Mesendoderm (in vitro differentiated cells): ENCODE measurements around the gene INAVA.
"Not testable (repeated sequence)": the region's sequence is repeated elsewhere in the genome, so short reads cannot be mapped to it uniquely, and the experiment has no call there.

ENCODE experiments used
- DNase-seq: peaks from one replicate; pipeline ENCODE4 v3.0.0; 2013
- H2AK5ac ChIP-seq: 2 replicates; pipeline ENCODE4 v1.6.1; 2013; ENCODE audit warnings: low read length, inconsistent platforms
- H2BK120ac ChIP-seq: 2 replicates; pipeline ENCODE4 v1.6.1; 2013; ENCODE audit warnings: low read depth, mild to moderate bottlenecking, low read length, moderate library complexity, mixed read lengths
- H2BK15ac ChIP-seq: replicated peaks from 2 replicates; pipeline ENCODE4 v1.6.1; 2013; ENCODE audit warnings: low read depth, mild to moderate bottlenecking, moderate library complexity
- H2BK5ac ChIP-seq: 2 replicates; pipeline ENCODE4 v1.6.1; 2013; ENCODE audit warnings: low read length, inconsistent platforms
- H3K18ac ChIP-seq: 2 replicates; pipeline ENCODE4 v1.6.1; 2013; ENCODE audit warnings: mild to moderate bottlenecking, low read length, mixed read lengths
- H3K23ac ChIP-seq: one replicate; pipeline ENCODE4 v1.6.1; 2013; ENCODE audit warnings: low read length
- H3K27ac ChIP-seq: 2 replicates; pipeline ENCODE4 v1.5.1; 2013; ENCODE audit warnings: low read depth, mild to moderate bottlenecking, inconsistent platforms, low read length, moderate library complexity
- H3K27me3 ChIP-seq: 2 replicates; pipeline ENCODE4 v1.6.1; 2013; ENCODE audit warnings: low read length, control low read depth, mild to moderate bottlenecking, inconsistent platforms; ENCODE audit not compliant: insufficient read depth, poor library complexity
- H3K36me3 ChIP-seq: 2 replicates; pipeline ENCODE4 v1.6.1; 2013; ENCODE audit warnings: low read length, inconsistent platforms; ENCODE audit not compliant: control insufficient read depth, insufficient read depth
- H3K4ac ChIP-seq: one replicate; pipeline ENCODE4 v1.6.1; 2013; ENCODE audit warnings: low read depth, mild to moderate bottlenecking, low read length, moderate library complexity
- H3K4me1 ChIP-seq: 2 replicates; pipeline ENCODE4 v1.6.1; 2013; ENCODE audit warnings: low read depth, low read length, inconsistent platforms; ENCODE audit not compliant: control insufficient read depth
- H3K4me2 ChIP-seq: 2 replicates; pipeline ENCODE4 v1.6.1; 2013; ENCODE audit warnings: low read length
- H3K4me3 ChIP-seq: 2 replicates; pipeline ENCODE4 v1.5.1; 2013; ENCODE audit warnings: mild to moderate bottlenecking, low read length
- H3K56ac ChIP-seq: one replicate; pipeline ENCODE4 v1.6.1; 2013; ENCODE audit warnings: low read length
- H3K79me1 ChIP-seq: 2 replicates; pipeline ENCODE4 v1.6.1; 2013; ENCODE audit warnings: low read length, inconsistent platforms
- H3K79me2 ChIP-seq: 2 replicates; pipeline ENCODE4 v1.6.1; 2013; ENCODE audit warnings: mild to moderate bottlenecking, low read length; ENCODE audit not compliant: control insufficient read depth, insufficient read depth
- H3K9ac ChIP-seq: 2 replicates; pipeline ENCODE4 v1.6.1; 2013; ENCODE audit warnings: low read length, inconsistent platforms
- H4K5ac ChIP-seq: one replicate; pipeline ENCODE4 v1.6.1; 2013; ENCODE audit warnings: low read length
- H4K8ac ChIP-seq: one replicate; pipeline ENCODE4 v1.6.1; 2013; ENCODE audit warnings: low read depth, mild to moderate bottlenecking, control low read depth, low read length, moderate library complexity
- WGBS: extraction: QIAGEN DNeasy Blood & Tissue Kit; methylation state at CpG from one replicate; pipeline ENCODE4 v1.1.7; 2013; ENCODE audit warnings: low lambda C conversion rate, missing lambda C conversion rate; ENCODE audit not compliant: insufficient coverage; ENCODE audit errors: extremely low coverage; 5-methylcytosine and 5-hydroxymethylcytosine counted together

Gene INAVA

GRCh38 chr1:200954434-200954833 is 59.7 kb downstream of the INAVA start:
- H3K4ac ChIP-seq, result no peak overlapping the region

GRCh38 chr1:200958597-200958996 is 63.9 kb downstream of the INAVA start:
- H2AK5ac ChIP-seq, result no peak overlapping the region
- no peaks in the 10 kb centered on the region for H3K27me3 ChIP-seq
- no peak for DNase-seq
- H2BK5ac ChIP-seq, result no peak overlapping the region
- no peak overlapping the region for H3K9ac ChIP-seq
- no peaks in the 10 kb centered on the region for H3K36me3 ChIP-seq
- H3K79me1 ChIP-seq, result no peaks in the 10 kb centered on the region
- H3K27ac ChIP-seq, result no peak overlapping the region
- H4K8ac ChIP-seq, result no peak overlapping the region
- H2BK15ac ChIP-seq, result no peak overlapping the region
- H3K4me2 ChIP-seq, result no peak overlapping the region
- H3K4me1 ChIP-seq, result no peaks in the 10 kb centered on the region
- no peaks in the 10 kb centered on the region for H3K79me2 ChIP-seq
- WGBS, result no CpG with 5 or more reads among the region's 11 CpGs
- H2BK120ac ChIP-seq, result no peak overlapping the region
- H4K5ac ChIP-seq, result no peak overlapping the region
- no peak overlapping the region for H3K23ac ChIP-seq
- no peak overlapping the region for H3K18ac ChIP-seq
- H3K4me3 ChIP-seq, result no peak overlapping the region
- H3K4ac ChIP-seq, result no peak overlapping the region
- H3K56ac ChIP-seq, result no peak overlapping the region

More at GRCh38 chr1:200954434-200954833, 59.7 kb downstream of the INAVA start:
- Histone ChIP-seq H3K4me1 (no peaks in the 10 kb centered on the region), H3K79me1 (no peaks in the 10 kb centered on the region), H3K18ac (no peak overlapping the region), H3K23ac (no peak overlapping the region), H3K4me3 (no peak overlapping the region), H2AK5ac (no peak overlapping the region), H3K79me2 (no peaks in the 10 kb centered on the region), H3K36me3 (no peaks in the 10 kb centered on the region), H3K56ac (no peak overlapping the region), H3K27ac (no peak overlapping the region), H3K27me3 (no peaks in the 10 kb centered on the region), H4K8ac (no peak overlapping the region), H4K5ac (no peak overlapping the region), H2BK120ac (no peak overlapping the region), H3K4me2 (no peak overlapping the region), H2BK5ac (no peak overlapping the region), H2BK15ac (no peak overlapping the region), H3K9ac (no peak overlapping the region)
- no peak for DNase-seq
- no CpG with 5 or more reads among the region's 3 CpGs for whole genome bisulfite sequencing

DNA sequence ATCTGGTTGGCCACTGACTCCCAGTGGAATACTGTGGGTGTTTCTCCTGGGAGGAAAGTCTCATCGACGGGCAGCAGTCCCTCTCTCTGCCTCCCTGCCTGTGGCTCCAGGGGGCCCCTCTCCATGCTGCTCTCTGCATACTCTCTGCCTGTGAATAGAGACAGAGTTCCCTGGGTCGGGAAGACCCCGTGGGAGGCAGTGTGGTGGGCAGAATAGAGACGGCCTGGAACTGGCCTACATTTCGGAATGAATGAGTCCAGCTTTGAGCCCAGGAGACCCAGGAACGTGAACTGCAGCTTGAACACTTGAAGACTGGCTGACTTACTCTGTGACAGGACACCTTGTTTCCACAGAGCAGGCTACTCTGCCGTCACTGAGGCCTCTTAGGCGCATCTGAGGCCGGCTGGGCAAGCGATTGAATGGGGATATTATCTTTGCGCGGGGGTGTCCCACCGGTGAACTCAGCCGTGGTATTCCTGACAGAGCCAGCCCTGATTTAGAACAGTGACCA is 64.8 kb downstream of the INAVA start:
- Histone ChIP-seq H2BK120ac (no peak overlapping the region), H3K27ac (no peak overlapping the region), H3K36me3 (no peaks in the 10 kb centered on the region), H3K23ac (no peak overlapping the region), H3K79me2 (no peaks in the 10 kb centered on the region), H3K9ac (no peak overlapping the region), H3K56ac (no peak overlapping the region), H3K4me2 (no peak overlapping the region), H3K18ac (no peak overlapping the region), H4K5ac (no peak overlapping the region), H3K79me1 (no peaks in the 10 kb centered on the region), H3K4me3 (no peak overlapping the region), H2AK5ac (no peak overlapping the region), H3K4ac (no peak overlapping the region), H2BK5ac (no peak overlapping the region), H3K4me1 (no peaks in the 10 kb centered on the region), H3K27me3 (no peaks in the 10 kb centered on the region), H2BK15ac (no peak overlapping the region), H4K8ac (no peak overlapping the region)
- WGBS, result no CpG with 5 or more reads among the region's 15 CpGs
- DNase-seq, result no peak

DNA sequence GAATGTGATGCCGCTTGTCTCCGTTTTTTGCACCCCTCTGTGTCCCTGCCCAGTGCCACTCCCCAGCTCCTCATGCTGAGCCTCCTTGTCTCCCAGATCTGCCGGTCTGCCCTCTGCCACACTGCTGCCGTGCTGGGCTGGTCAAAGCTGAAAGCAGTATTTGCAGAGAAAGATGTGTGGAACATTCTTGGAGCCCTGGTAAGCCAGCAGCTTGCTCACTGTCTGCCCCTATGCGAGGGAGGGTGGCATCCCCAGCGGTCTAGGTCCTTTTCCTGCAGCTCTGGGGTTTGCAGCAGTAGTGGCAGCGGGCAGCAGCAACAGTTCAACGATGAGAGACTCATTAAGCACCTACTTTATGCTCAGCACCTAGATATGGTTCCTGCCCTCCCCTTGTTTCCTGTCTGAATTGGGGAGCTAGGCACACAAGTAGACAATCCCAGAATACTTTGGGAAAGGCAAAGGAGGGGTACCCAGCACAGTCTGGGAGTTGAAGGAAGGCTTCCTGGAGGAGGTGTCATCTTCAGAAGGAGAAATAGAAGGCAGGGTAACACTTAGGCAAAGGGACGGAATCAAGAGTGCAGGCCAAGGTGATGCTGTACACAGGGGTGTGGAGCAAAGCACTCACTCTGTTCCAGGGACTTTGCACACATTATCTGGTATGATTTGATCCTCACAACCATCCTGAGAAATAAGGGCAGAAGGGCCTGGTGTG is 65.7 kb downstream of the INAVA start:
- no peaks in the 10 kb centered on the region for H3K36me3 ChIP-seq
- no peak overlapping the region for H3K4ac ChIP-seq
- H3K9ac ChIP-seq, result no peak overlapping the region
- no peak overlapping the region for H3K56ac ChIP-seq
- WGBS, result no CpG with 5 or more reads among the region's 9 CpGs
- H3K4me3 ChIP-seq, result no peak overlapping the region
- H4K8ac ChIP-seq, result no peak overlapping the region
- no peaks in the 10 kb centered on the region for H3K27me3 ChIP-seq
- no peak overlapping the region for H4K5ac ChIP-seq
- no peak overlapping the region for H2BK120ac ChIP-seq
- no peak overlapping the region for H2BK15ac ChIP-seq
- no peak for DNase-seq
- no peak overlapping the region for H3K23ac ChIP-seq
- no peak overlapping the region for H3K27ac ChIP-seq
- H3K4me2 ChIP-seq, result no peak overlapping the region
- H3K79me1 ChIP-seq, result no peaks in the 10 kb centered on the region
- no peak overlapping the region for H3K18ac ChIP-seq
- H2BK5ac ChIP-seq, result no peak overlapping the region
- no peaks in the 10 kb centered on the region for H3K79me2 ChIP-seq
- no peak overlapping the region for H2AK5ac ChIP-seq
- H3K4me1 ChIP-seq, result no peaks in the 10 kb centered on the region

DNA sequence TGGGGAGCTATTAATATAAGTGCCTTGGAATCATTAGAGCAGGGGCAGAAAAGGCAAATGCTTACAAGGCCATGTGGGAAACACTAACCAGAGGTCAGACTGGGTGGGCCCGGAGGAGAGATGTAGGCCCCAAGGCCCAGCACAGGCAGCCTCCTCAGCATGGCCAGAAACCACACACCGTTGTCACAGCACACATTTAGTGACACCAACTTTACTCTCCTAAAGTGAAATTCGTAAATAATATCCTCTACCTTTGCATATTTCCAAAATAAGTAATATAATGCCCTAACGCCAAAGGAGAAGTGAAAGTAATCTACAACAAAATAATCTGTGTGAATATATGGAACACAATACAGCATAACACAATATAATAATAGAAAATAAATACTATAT is 66.2 kb downstream of the INAVA start:
- no peak overlapping the region for H2AK5ac ChIP-seq
- no peaks in the 10 kb centered on the region for H3K79me2 ChIP-seq
- H3K27me3 ChIP-seq, result no peaks in the 10 kb centered on the region
- no peak overlapping the region for H3K18ac ChIP-seq
- no peak overlapping the region for H3K4me3 ChIP-seq
- H3K27ac ChIP-seq, result no peak overlapping the region
- no peak overlapping the region for H2BK5ac ChIP-seq
- WGBS, result no CpG with 5 or more reads among the region's 4 CpGs
- no peak overlapping the region for H4K5ac ChIP-seq
- no peak overlapping the region for H2BK120ac ChIP-seq
- DNase-seq, result no peak
- no peak overlapping the region for H3K23ac ChIP-seq
- no peak overlapping the region for H3K4ac ChIP-seq
- H3K9ac ChIP-seq, result no peak overlapping the region
- no peak overlapping the region for H2BK15ac ChIP-seq
- no peak overlapping the region for H4K8ac ChIP-seq
- H3K4me2 ChIP-seq, result no peak overlapping the region
- H3K56ac ChIP-seq, result no peak overlapping the region
- no peaks in the 10 kb centered on the region for H3K4me1 ChIP-seq
- no peaks in the 10 kb centered on the region for H3K79me1 ChIP-seq
- H3K36me3 ChIP-seq, result no peaks in the 10 kb centered on the region

GRCh38 chr1:200962151-200962550 is 67.5 kb downstream of the INAVA start:
- H2AK5ac ChIP-seq, H2BK5ac ChIP-seq, H3K79me1 ChIP-seq, H2BK15ac ChIP-seq, H3K79me2 ChIP-seq, H4K8ac ChIP-seq, H4K5ac ChIP-seq, DNase-seq, H3K56ac ChIP-seq, H3K23ac ChIP-seq, H3K4me2 ChIP-seq, H3K27ac ChIP-seq, H2BK120ac ChIP-seq, H3K4ac ChIP-seq, H3K18ac ChIP-seq, H3K9ac ChIP-seq, H3K27me3 ChIP-seq, H3K4me3 ChIP-seq, H3K36me3 ChIP-seq, H3K4me1 ChIP-seq: not testable (repeated sequence)
- WGBS, result no CpG with 5 or more reads among the region's 11 CpGs
